ENCODE results near the gene HOXB3.

DNA sequence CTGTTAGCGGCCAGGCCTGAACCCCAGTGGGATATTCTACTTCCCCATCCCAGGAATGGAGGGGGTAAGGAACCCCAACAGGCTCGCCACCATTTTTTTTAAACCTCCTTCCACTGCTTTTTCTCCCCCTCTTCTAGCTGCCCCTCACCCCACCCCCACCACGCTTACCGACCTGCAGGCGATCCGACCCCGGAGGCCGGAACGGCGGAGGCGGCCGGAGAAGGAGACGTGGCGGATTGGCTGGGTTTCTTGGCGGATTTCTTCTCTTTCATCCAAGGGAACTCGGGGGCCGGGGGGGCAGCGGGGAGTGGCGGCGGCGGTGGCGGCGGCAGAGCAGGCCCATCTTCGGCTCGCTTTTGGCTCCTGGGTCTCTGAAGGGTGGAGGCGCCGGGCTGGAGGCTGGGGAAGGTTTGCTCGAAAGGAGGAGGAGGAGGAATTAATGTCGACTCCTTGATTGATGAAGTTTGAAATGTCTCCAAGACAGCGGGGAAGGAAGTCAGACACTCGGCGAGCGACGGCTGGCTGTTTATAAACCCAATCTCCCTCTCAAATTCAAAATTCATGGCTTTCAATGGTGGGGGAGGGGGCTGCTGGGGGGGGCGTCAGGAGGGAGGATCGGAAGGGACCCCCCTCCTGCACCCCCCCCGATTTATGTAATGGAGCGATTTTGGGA is 45.6 kb downstream of the HOXB3 start:
- TF ChIP-seq XBP1 (CRISPR knock-in tag; IDR thresholded peaks at IDR 0.05) (no peak), ZFP62 (CRISPR knock-in tag; IDR thresholded peaks at IDR 0.05) (no peak)
